Panc1 (cell line): ENCODE data around the gene PEAK3.

ENCODE experiments used
- POLR2AphosphoS5 ChIP-seq: IDR thresholded peaks from 2 replicates; pipeline ENCODE4 v1.6.1; 2012; ENCODE audit warnings: mild to moderate bottlenecking, low read depth, low read length, moderate library complexity
- TF ChIP-seq, protein P1 (sequence below): fragments of 450-650 bp; IDR thresholded peaks from 2 replicates; pipeline ENCODE4 v1.5.1; 2017; ENCODE audit warnings: mild to moderate bottlenecking

- TF ChIP-seq, protein P1, sequence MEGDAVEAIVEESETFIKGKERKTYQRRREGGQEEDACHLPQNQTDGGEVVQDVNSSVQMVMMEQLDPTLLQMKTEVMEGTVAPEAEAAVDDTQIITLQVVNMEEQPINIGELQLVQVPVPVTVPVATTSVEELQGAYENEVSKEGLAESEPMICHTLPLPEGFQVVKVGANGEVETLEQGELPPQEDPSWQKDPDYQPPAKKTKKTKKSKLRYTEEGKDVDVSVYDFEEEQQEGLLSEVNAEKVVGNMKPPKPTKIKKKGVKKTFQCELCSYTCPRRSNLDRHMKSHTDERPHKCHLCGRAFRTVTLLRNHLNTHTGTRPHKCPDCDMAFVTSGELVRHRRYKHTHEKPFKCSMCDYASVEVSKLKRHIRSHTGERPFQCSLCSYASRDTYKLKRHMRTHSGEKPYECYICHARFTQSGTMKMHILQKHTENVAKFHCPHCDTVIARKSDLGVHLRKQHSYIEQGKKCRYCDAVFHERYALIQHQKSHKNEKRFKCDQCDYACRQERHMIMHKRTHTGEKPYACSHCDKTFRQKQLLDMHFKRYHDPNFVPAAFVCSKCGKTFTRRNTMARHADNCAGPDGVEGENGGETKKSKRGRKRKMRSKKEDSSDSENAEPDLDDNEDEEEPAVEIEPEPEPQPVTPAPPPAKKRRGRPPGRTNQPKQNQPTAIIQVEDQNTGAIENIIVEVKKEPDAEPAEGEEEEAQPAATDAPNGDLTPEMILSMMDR: no peak; the same call in 1 of the 2 replicates
- TF ChIP-seq POLR2AphosphoS5: no peak
Observed at GRCh38 chr19:2253106-2254063, 28.6 kb downstream of the PEAK3 start.
